Measurements from ENCODE around the gene MCCC1. TPM values are rescaled to one million over a fixed set of nuclear protein-coding genes. Genes with fewer than 3 reads are reported as not detected.
"Not testable (repeated sequence)": the region's sequence is repeated elsewhere in the genome, so short reads cannot be mapped to it uniquely, and the experiment has no call there.

MCCC1 gene
- polyA plus RNA-seq, 1 experiment: 19.0 TPM

- Histone ChIP-seq H3K4me3 (ENCODE audit: low read depth, low read length) (no peak overlapping the region), H3K27ac (ENCODE audit: low read depth, low read length) (no peak overlapping the region), H3K9me3 (ENCODE audit: control insufficient read depth, insufficient read depth, low read length) (peaks cover 3% of the 10 kb centered on the region; the same call in 1 of the 2 replicates), H3K27me3 (ENCODE audit: control insufficient read depth, insufficient read depth, low read length) (peaks cover 20% of the 10 kb centered on the region)
- DNase-seq (ENCODE audit: low read depth, low spot score): no peak
- TF ChIP-seq CTCF (IDR thresholded peaks at IDR 0.05; ENCODE audit: low read depth, low read length): no peak
- POLR2A ChIA-PET: no interaction called here
- CTCF ChIA-PET: no interaction called here
These were observed 15.3 kb upstream of the MCCC1 start for GRCh38 chr3:183114384-183115178.

- H3K27me3 ChIP-seq (ENCODE audit: control insufficient read depth, insufficient read depth, low read length); DNase-seq (ENCODE audit: low read depth, low spot score); POLR2A ChIA-PET; H3K27ac ChIP-seq (ENCODE audit: low read depth, low read length); CTCF ChIA-PET; H3K4me3 ChIP-seq (ENCODE audit: low read depth, low read length); H3K9me3 ChIP-seq (ENCODE audit: control insufficient read depth, insufficient read depth, low read length): not testable (repeated sequence)
These were observed 10.6 kb upstream of the MCCC1 start for GRCh38 chr3:183109847-183110246.

GRCh38 chr3:183108470-183108869, 9.2 kb upstream of the MCCC1 start:
- ChIA-PET CTCF (no interaction called here), POLR2A (no interaction called here)
- peaks cover 3% of the 10 kb centered on the region; the same call in 1 of the 2 replicates for H3K9me3 ChIP-seq (ENCODE audit: control insufficient read depth, insufficient read depth, low read length)

GRCh38 chr3:183108001-183108449, 8.7 kb upstream of the MCCC1 start:
- no peak for DNase-seq (ENCODE audit: low read depth, low spot score)
- CTCF ChIA-PET: no interaction called here
- Histone ChIP-seq H3K9me3 (ENCODE audit: control insufficient read depth, insufficient read depth, low read length) (peaks cover 3% of the 10 kb centered on the region; the same call in 1 of the 2 replicates), H3K27ac (ENCODE audit: low read depth, low read length) (no peak overlapping the region), H3K4me3 (ENCODE audit: low read depth, low read length) (no peak overlapping the region), H3K27me3 (ENCODE audit: control insufficient read depth, insufficient read depth, low read length) (no peaks in the 10 kb centered on the region)
- no peak for TF ChIP-seq CTCF (IDR thresholded peaks at IDR 0.05; ENCODE audit: low read depth, low read length)
- POLR2A ChIA-PET: interaction anchor here (0.6 kb wide), 1 partner anchor 35 kb away, joined by 3 read pairs; no protein-coding TSS in a partner anchor

More at GRCh38 chr3:183108470-183108869, 9.2 kb upstream of the MCCC1 start:
- Histone ChIP-seq H3K4me3 (ENCODE audit: low read depth, low read length) (no peak overlapping the region), H3K27me3 (ENCODE audit: control insufficient read depth, insufficient read depth, low read length) (no peaks in the 10 kb centered on the region), H3K27ac (ENCODE audit: low read depth, low read length) (no peak overlapping the region)
- TF ChIP-seq CTCF (IDR thresholded peaks at IDR 0.05; ENCODE audit: low read depth, low read length): no peak
- DNase-seq (ENCODE audit: low read depth, low spot score): no peak

GRCh38 chr3:183107372-183107771, 8.1 kb upstream of the MCCC1 start:
- H3K4me3 ChIP-seq (ENCODE audit: low read depth, low read length); H3K9me3 ChIP-seq (ENCODE audit: control insufficient read depth, insufficient read depth, low read length); DNase-seq (ENCODE audit: low read depth, low spot score); H3K27me3 ChIP-seq (ENCODE audit: control insufficient read depth, insufficient read depth, low read length); H3K27ac ChIP-seq (ENCODE audit: low read depth, low read length); CTCF ChIA-PET; POLR2A ChIA-PET: not testable (repeated sequence)

- POLR2A ChIA-PET: no interaction called here
- DNase-seq (ENCODE audit: low read depth, low spot score): no peak
- H3K27me3 ChIP-seq (ENCODE audit: control insufficient read depth, insufficient read depth, low read length): no peaks in the 10 kb centered on the region
- peaks cover 3% of the 10 kb centered on the region; the same call in 1 of the 2 replicates for H3K9me3 ChIP-seq (ENCODE audit: control insufficient read depth, insufficient read depth, low read length)
- no peak overlapping the region for H3K4me3 ChIP-seq (ENCODE audit: low read depth, low read length)
- no peak overlapping the region for H3K27ac ChIP-seq (ENCODE audit: low read depth, low read length)
- CTCF ChIA-PET: no interaction called here
- TF ChIP-seq CTCF (IDR thresholded peaks at IDR 0.05; ENCODE audit: low read depth, low read length): no peak
These were observed 7.3 kb upstream of the MCCC1 start for GRCh38 chr3:183106635-183107034.

- POLR2A ChIA-PET: interaction anchor here (0.6 kb wide), 1 partner anchor 88 kb away, joined by 4 read pairs; no protein-coding TSS in a partner anchor
- H3K27ac ChIP-seq (ENCODE audit: low read depth, low read length); CTCF ChIA-PET; DNase-seq (ENCODE audit: low read depth, low spot score); H3K4me3 ChIP-seq (ENCODE audit: low read depth, low read length); H3K9me3 ChIP-seq (ENCODE audit: control insufficient read depth, insufficient read depth, low read length); H3K27me3 ChIP-seq (ENCODE audit: control insufficient read depth, insufficient read depth, low read length): not testable (repeated sequence)
These were observed 4.7 kb upstream of the MCCC1 start for GRCh38 chr3:183103950-183104349.

GRCh38 chr3:183101040-183101439, 1.7 kb upstream of the MCCC1 start:
- not testable (repeated sequence) for H3K4me3 ChIP-seq (ENCODE audit: low read depth, low read length)

More at GRCh38 chr3:183101040-183101439, 1.7 kb upstream of the MCCC1 start:
- H3K27me3 ChIP-seq (ENCODE audit: control insufficient read depth, insufficient read depth, low read length); H3K27ac ChIP-seq (ENCODE audit: low read depth, low read length); DNase-seq (ENCODE audit: low read depth, low spot score); POLR2A ChIA-PET; H3K9me3 ChIP-seq (ENCODE audit: control insufficient read depth, insufficient read depth, low read length): not testable (repeated sequence)
- CTCF ChIA-PET: interaction anchor here (0.6 kb wide), 1 partner anchor 190 kb away, joined by 4 read pairs; no protein-coding TSS in a partner anchor
